Loucy (cell line): ENCODE data around the gene TNFRSF9.

ENCODE experiments used
- H2AFZ ChIP-seq: fragments of 200-600 bp; sonication (generic); 2 replicates; pipeline ENCODE4 v1.6.0; 2016; ENCODE audit warnings: antibody characterized with exemption, mild to moderate bottlenecking, low read length, moderate library complexity
- H3F3A ChIP-seq: fragments of 200-600 bp; 2 replicates; pipeline ENCODE4 v1.6.0; 2016; ENCODE audit warnings: antibody characterized with exemption, low read depth, mild to moderate bottlenecking
- H3K27me3 ChIP-seq: fragments of 200-600 bp; sonication (generic); 2 replicates; pipeline ENCODE4 v1.6.1; 2014; ENCODE audit warnings: low read length, mild to moderate bottlenecking; ENCODE audit not compliant: insufficient read depth, poor library complexity, severe bottlenecking
- H3K36me3 ChIP-seq: fragments of 200-600 bp; sonication (generic); 2 replicates; pipeline ENCODE4 v1.6.1; 2016; ENCODE audit warnings: low read length; ENCODE audit not compliant: insufficient read depth
- H3K4me1 ChIP-seq: fragments of 200-600 bp; sonication (generic); 2 replicates; pipeline ENCODE4 v1.5.1; 2014; ENCODE audit warnings: low read length, mild to moderate bottlenecking; ENCODE audit not compliant: insufficient read depth, poor library complexity, severe bottlenecking
- H3K4me2 ChIP-seq: fragments of 200-600 bp; sonication (generic); 2 replicates; pipeline ENCODE4 v1.6.0; 2014; ENCODE audit warnings: antibody characterized with exemption, low read length, low read depth, mild to moderate bottlenecking; ENCODE audit not compliant: poor library complexity, severe bottlenecking
- H3K4me3 ChIP-seq: fragments of 200-600 bp; sonication (generic); 2 replicates; pipeline ENCODE4 v1.5.1; 2014; ENCODE audit warnings: low read length, mild to moderate bottlenecking, mixed read lengths; ENCODE audit not compliant: poor library complexity, severe bottlenecking
- H3K79me2 ChIP-seq: fragments of 200-600 bp; sonication (generic); 2 replicates; pipeline ENCODE4 v1.6.1; 2014; ENCODE audit warnings: low read length; ENCODE audit not compliant: insufficient read depth
- H3K9ac ChIP-seq: fragments of 200-600 bp; sonication (generic); 2 replicates; pipeline ENCODE4 v1.6.0; 2014; ENCODE audit warnings: mild to moderate bottlenecking, low read depth, low read length, moderate library complexity; ENCODE audit not compliant: poor library complexity, severe bottlenecking
- H3K9me2 ChIP-seq: fragments of 200-600 bp; sonication (generic); replicated peaks from 2 replicates; pipeline ENCODE4 v1.6.1; 2016; ENCODE audit warnings: low read depth, low read length, mixed read lengths
- H3K9me3 ChIP-seq: fragments of 200-600 bp; sonication (generic); 2 replicates; pipeline ENCODE4 v1.6.1; 2014; ENCODE audit warnings: mild to moderate bottlenecking, antibody characterized with exemption, low read length, low read depth; ENCODE audit not compliant: insufficient read depth
- H4K20me1 ChIP-seq: fragments of 200-600 bp; sonication (generic); 2 replicates; pipeline ENCODE4 v1.6.0; 2014; ENCODE audit warnings: antibody characterized with exemption, low read length, mild to moderate bottlenecking; ENCODE audit not compliant: insufficient read depth, poor library complexity, severe bottlenecking
- EZH2phosphoT487 ChIP-seq: fragments of 200-600 bp; IDR thresholded peaks from 2 replicates; pipeline ENCODE4 v1.6.1; 2018; ENCODE audit warnings: antibody characterized with exemption, mild to moderate bottlenecking, moderate library complexity, borderline replicate concordance
- TF ChIP-seq, protein P1 (sequence below): fragments of 200-600 bp; sonication (generic); conservative IDR thresholded peaks from 2 replicates; pipeline ENCODE4 v1.5.1; 2014; ENCODE audit warnings: mild to moderate bottlenecking, antibody characterized with exemption, low read length

TNFRSF9 gene

DNA sequence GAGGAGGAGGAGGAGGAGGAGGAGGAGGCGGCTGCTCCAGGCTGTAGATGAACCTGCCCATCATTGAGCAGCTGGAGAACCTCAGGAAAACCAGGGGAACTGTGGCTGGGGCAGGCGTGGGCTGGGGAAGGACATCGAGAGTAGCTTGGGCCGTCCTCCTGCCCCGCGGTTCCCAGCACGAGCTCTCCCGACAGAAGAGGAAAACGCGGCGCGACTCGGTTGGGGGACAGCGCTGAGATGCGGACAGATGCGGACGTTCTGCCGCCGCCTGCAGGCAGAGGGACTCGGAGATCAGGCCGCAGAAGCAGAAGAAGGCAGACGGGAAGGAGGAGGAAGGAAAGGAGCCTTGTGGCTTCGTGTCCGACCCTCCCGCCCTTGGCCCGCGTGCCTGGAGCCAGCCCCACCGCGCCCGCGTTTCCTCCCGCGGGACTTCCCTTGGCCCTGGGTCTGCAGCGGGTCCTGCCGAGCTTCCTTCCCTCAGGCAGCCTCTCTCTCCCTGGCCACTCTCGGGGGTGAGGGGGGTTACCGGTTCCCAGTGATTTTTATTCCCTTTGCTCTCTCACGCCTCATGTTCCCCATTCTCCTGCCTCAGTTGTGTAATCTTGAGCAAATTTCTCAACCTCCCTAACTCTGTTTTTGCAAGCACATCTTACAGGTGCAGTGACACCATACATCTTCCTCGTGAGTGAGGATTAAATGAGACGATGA is 1.7 kb upstream of the TNFRSF9 start:
- H3K9ac ChIP-seq = no peak overlapping the region
- no peaks in the 10 kb centered on the region for H4K20me1 ChIP-seq
- H2AFZ ChIP-seq = peak overlapping the region; percentile 2; the same call in 1 of the 2 replicates
- H3K9me2 ChIP-seq = no peaks in the 10 kb centered on the region
- no peaks in the 10 kb centered on the region for H3K9me3 ChIP-seq
- H3K4me2 ChIP-seq = no peak overlapping the region
- no peaks in the 10 kb centered on the region for H3F3A ChIP-seq
- TF ChIP-seq, protein P1, sequence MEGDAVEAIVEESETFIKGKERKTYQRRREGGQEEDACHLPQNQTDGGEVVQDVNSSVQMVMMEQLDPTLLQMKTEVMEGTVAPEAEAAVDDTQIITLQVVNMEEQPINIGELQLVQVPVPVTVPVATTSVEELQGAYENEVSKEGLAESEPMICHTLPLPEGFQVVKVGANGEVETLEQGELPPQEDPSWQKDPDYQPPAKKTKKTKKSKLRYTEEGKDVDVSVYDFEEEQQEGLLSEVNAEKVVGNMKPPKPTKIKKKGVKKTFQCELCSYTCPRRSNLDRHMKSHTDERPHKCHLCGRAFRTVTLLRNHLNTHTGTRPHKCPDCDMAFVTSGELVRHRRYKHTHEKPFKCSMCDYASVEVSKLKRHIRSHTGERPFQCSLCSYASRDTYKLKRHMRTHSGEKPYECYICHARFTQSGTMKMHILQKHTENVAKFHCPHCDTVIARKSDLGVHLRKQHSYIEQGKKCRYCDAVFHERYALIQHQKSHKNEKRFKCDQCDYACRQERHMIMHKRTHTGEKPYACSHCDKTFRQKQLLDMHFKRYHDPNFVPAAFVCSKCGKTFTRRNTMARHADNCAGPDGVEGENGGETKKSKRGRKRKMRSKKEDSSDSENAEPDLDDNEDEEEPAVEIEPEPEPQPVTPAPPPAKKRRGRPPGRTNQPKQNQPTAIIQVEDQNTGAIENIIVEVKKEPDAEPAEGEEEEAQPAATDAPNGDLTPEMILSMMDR = no peak
- no peak for TF ChIP-seq EZH2phosphoT487
- H3K36me3 ChIP-seq = no peaks in the 10 kb centered on the region
- H3K79me2 ChIP-seq = no peaks in the 10 kb centered on the region
- H3K27me3 ChIP-seq = no peaks in the 10 kb centered on the region
- no peak overlapping the region for H3K4me3 ChIP-seq
- peaks cover 11% of the 10 kb centered on the region for H3K4me1 ChIP-seq

DNA sequence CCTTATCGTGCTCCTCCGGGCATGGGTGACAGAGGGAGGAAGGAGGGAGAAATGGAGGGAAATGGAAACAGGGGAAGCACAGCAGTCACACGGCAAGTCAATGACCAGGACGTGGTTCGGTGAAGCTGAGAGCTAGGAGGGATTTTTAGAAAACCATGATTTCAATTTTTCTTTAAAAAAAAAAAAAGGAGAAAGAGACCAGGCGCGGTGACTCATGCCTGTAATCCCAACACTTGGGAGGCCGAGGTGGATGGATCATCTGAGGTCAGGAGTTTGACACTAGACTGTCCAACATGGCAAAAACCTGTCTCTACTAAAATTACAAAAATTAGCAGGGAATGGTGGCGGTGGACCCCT is 776 bp upstream of the TNFRSF9 start:
- Histone ChIP-seq H3K27me3 (no peaks in the 10 kb centered on the region), H2AFZ (no peak overlapping the region; the same call in 1 of the 2 replicates), H3K4me2 (no peak overlapping the region), H3K79me2 (no peaks in the 10 kb centered on the region), H3K9me3 (no peaks in the 10 kb centered on the region), H4K20me1 (no peaks in the 10 kb centered on the region), H3K4me1 (peaks cover 11% of the 10 kb centered on the region), H3K9ac (no peak overlapping the region), H3K36me3 (no peaks in the 10 kb centered on the region), H3K9me2 (no peaks in the 10 kb centered on the region), H3K4me3 (no peak overlapping the region), H3F3A (no peaks in the 10 kb centered on the region)
- TF ChIP-seq EZH2phosphoT487 = no peak
- TF ChIP-seq, protein P1 = no peak

DNA sequence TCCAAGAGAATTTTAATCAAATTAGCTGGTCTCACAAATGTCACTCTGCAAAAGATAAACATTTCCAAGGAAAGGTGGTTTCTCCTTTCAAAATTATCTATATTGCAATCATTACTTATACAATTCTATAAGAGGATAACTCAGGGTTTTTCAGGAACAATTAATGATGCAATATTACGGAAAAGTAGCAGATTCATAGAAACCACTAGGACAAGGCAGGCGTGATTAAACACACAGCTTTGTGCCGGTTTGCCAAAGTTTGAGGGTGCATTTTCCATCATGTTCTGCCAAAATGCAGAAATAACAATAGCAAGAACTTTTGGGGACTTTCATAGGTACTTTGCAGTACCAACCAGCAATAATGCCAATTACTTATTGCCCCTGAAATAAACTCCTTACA is 605 bp downstream of the TNFRSF9 start:
- Histone ChIP-seq H2AFZ (no peak overlapping the region), H3K4me1 (peaks cover 11% of the 10 kb centered on the region), H3K9me3 (no peaks in the 10 kb centered on the region), H3K27me3 (no peaks in the 10 kb centered on the region), H3K9ac (no peak overlapping the region), H3F3A (no peaks in the 10 kb centered on the region), H3K79me2 (no peaks in the 10 kb centered on the region), H3K4me3 (no peak overlapping the region), H3K9me2 (no peaks in the 10 kb centered on the region), H4K20me1 (no peaks in the 10 kb centered on the region), H3K36me3 (no peaks in the 10 kb centered on the region), H3K4me2 (no peak overlapping the region)
- TF ChIP-seq EZH2phosphoT487 = no peak
- TF ChIP-seq, protein P1 = no peak
